ENCODE data around the gene CYRIA.

- TF ChIP-seq CTCF (optimal IDR thresholded peaks at IDR 0.05 in 1 of 3, IDR thresholded peaks at IDR 0.05 in 1 of 3, conservative IDR thresholded peaks at IDR 0.05 in 1 of 3; ENCODE audit: extremely low read depth in 1 of 3, insufficient read depth in 2 of 3, low read length in 3 of 3) (no peak), EZH2 (IDR thresholded peaks at IDR 0.05; ENCODE audit: low read length) (no peak)
Measured at GRCh38 chr2:16656784-16657391, 8.7 kb downstream of the CYRIA start.
